HG03342 (cell line): Measurements from ENCODE around the gene PLA2G4F.

Experiments
- ATAC-seq: cut with Tn5 transposase; IDR thresholded peaks from one replicate; pipeline ENCODE4 v1.9.1; 2021; ENCODE audit warnings: mild to moderate bottlenecking, moderate library complexity; ENCODE audit not compliant: unreplicated experiment

The PLA2G4F gene

GRCh38 chr15:42149493-42150218 is 6.8 kb downstream of the PLA2G4F start:
- ATAC-seq: no peak

GRCh38 chr15:42148808-42149492 is 7.5 kb downstream of the PLA2G4F start:
- no peak for ATAC-seq

GRCh38 chr15:42147431-42147735 is 9.1 kb downstream of the PLA2G4F start:
- ATAC-seq: no peak

- ATAC-seq: no peak
These were observed 9.6 kb downstream of the PLA2G4F start for GRCh38 chr15:42146551-42147430.

GRCh38 chr15:42145546-42146455 is 10.6 kb downstream of the PLA2G4F start:
- ATAC-seq: no peak

GRCh38 chr15:42144841-42145375 is 11.5 kb downstream of the PLA2G4F start:
- no peak for ATAC-seq

GRCh38 chr15:42143866-42144625 is 12.4 kb downstream of the PLA2G4F start:
- no peak for ATAC-seq

GRCh38 chr15:42143356-42143755 is 13.1 kb downstream of the PLA2G4F start:
- no peak for ATAC-seq

- ATAC-seq: no peak
These were observed 14.4 kb downstream of the PLA2G4F start for GRCh38 chr15:42141795-42142667.

GRCh38 chr15:42141246-42141645 is 15.2 kb downstream of the PLA2G4F start:
- ATAC-seq: no peak

- ATAC-seq: no peak
These were observed 15.9 kb downstream of the PLA2G4F start for GRCh38 chr15:42140383-42141070.

- ATAC-seq: no peak
These were observed 16.8 kb downstream of the PLA2G4F start for GRCh38 chr15:42139596-42139995.

- ATAC-seq: no peak
These were observed 17.5 kb downstream of the PLA2G4F start for GRCh38 chr15:42138968-42139386.

- no peak for ATAC-seq
These were observed 18.0 kb downstream of the PLA2G4F start for GRCh38 chr15:42138411-42138810.

GRCh38 chr15:42137461-42138261 is 18.8 kb downstream of the PLA2G4F start:
- ATAC-seq: no peak

- no peak for ATAC-seq
These were observed 19.9 kb downstream of the PLA2G4F start for GRCh38 chr15:42136513-42136912.

- ATAC-seq: no peak
These were observed 21.1 kb downstream of the PLA2G4F start for GRCh38 chr15:42135351-42135750.
